B cell (primary cell): ENCODE data around the gene DTWD2. TPM values are rescaled to one million over a fixed set of nuclear protein-coding genes. Genes with fewer than 3 reads are reported as not detected.
"Not testable (repeated sequence)": the region's sequence is repeated elsewhere in the genome, so short reads cannot be mapped to it uniquely, and the experiment has no call there.

Experiments used
- ATAC-seq: fragments of 200-7000 bp; cut with Tn5 transposase; one replicate; pipeline ENCODE4 v1.10.0; 2021; ENCODE audit warnings: low read depth, mild to moderate bottlenecking, moderate number of reproducible peaks, moderate library complexity
- CTCF ChIA-PET: fragments of 350-600 bp; sonication (Branson Sonifier 250); formaldehyde crosslinking; loops from one replicate; lab custom pipeline; 2021; ENCODE audit warnings: antibody characterized with exemption, inconsistent platforms; lab: Charles Lee
- POLR2A ChIA-PET: fragments of 350-600 bp; sonication (Branson Sonifier 250); formaldehyde crosslinking; loops from one replicate; lab custom pipeline; 2021; ENCODE audit warnings: antibody characterized with exemption; lab: Charles Lee
- DNase-seq: peaks from one replicate; pipeline ENCODE4 v3.0.0; 2013
- H2AFZ ChIP-seq: 2 replicates; pipeline ENCODE4 v1.6.1; 2012; ENCODE audit warnings: mild to moderate bottlenecking, low read depth, low read length; ENCODE audit not compliant: insufficient read depth, poor library complexity, severe bottlenecking
- H3K27ac ChIP-seq, 2 donors: 1 replicate in 1 of 2; 2 replicates in 1 of 2; pipeline ENCODE4 v1.5.1; 2012 to 2013; ENCODE audit warnings: low read length in 2 of 2, mild to moderate bottlenecking in 2 of 2, moderate library complexity in 1 of 2
- H3K27me3 ChIP-seq, 4 experiments: fragments of 200-600 bp in 1 of 4; sonication (generic) in 1 of 4; replicated peaks in 1 of 4; 1 replicate in 2 of 4; 2 replicates in 2 of 4; pipeline versions ENCODE4 v1.6.1 to v1.7.0; 2013 to 2016; ENCODE audit warnings: low read length in 3 of 4, mild to moderate bottlenecking in 2 of 4, mixed read lengths in 1 of 4, moderate library complexity in 1 of 4; ENCODE audit not compliant: insufficient read depth in 4 of 4, control insufficient read depth in 3 of 4; ENCODE audit errors: control extremely low read depth in 1 of 4
- H3K36me3 ChIP-seq, 2 experiments: replicated peaks in 1 of 2; 1 replicate in 1 of 2; 2 replicates in 1 of 2; pipeline versions ENCODE4 v1.6.1 to v1.7.1; 2013; ENCODE audit warnings: low read length in 1 of 2; ENCODE audit not compliant: insufficient read depth in 2 of 2, control insufficient read depth in 1 of 2; ENCODE audit errors: control extremely low read depth in 1 of 2, extremely low read depth in 1 of 2
- H3K4me1 ChIP-seq, 2 donors: fragments of 200-600 bp in 1 of 2; sonication (generic) in 1 of 2; 1 replicate in 1 of 2; 2 replicates in 1 of 2; pipeline versions ENCODE4 v1.5.1 to v1.6.1; 2013 to 2017; ENCODE audit warnings: low read length in 2 of 2; ENCODE audit not compliant: control insufficient read depth in 2 of 2, insufficient read depth in 2 of 2
- H3K4me2 ChIP-seq: replicated peaks from 2 replicates; pipeline ENCODE3; 2012; ENCODE audit warnings: mild to moderate bottlenecking, low read depth, low read length; ENCODE audit not compliant: poor library complexity, severe bottlenecking
- H3K4me3 ChIP-seq, 5 experiments: fragments of 200-600 bp in 1 of 5; sonication (generic) in 1 of 5; 1 replicate in 3 of 5; 2 replicates in 2 of 5; pipeline versions ENCODE4 v1.5.1 to v1.7.0; 2011 to 2016; ENCODE audit warnings: low read length in 4 of 5, mild to moderate bottlenecking in 4 of 5, low read depth in 2 of 5, control low read depth in 1 of 5, moderate library complexity in 1 of 5; ENCODE audit not compliant: insufficient read depth in 1 of 5; ENCODE audit errors: control extremely low read depth in 1 of 5, extremely low read depth in 1 of 5
- H3K79me2 ChIP-seq: fragments of 200-600 bp; sonication (generic); one replicate; pipeline ENCODE4 v1.6.0; 2016; ENCODE audit warnings: low read length; ENCODE audit not compliant: control insufficient read depth, insufficient read depth
- H3K9ac ChIP-seq: fragments of 200-600 bp; sonication (generic); 2 replicates; pipeline ENCODE4 v1.6.1; 2017; ENCODE audit warnings: mild to moderate bottlenecking, low read length, moderate library complexity
- H3K9me3 ChIP-seq, 3 donors: one replicate each; pipeline versions ENCODE4 v1.6.1 to v1.7.1; 2013; ENCODE audit warnings: low read length in 2 of 3; ENCODE audit not compliant: control insufficient read depth in 2 of 3, insufficient read depth in 1 of 3; ENCODE audit errors: control extremely low read depth in 1 of 3
- H4K20me1 ChIP-seq: 2 replicates; pipeline ENCODE4 v1.6.0; 2012; ENCODE audit warnings: mild to moderate bottlenecking, low read length; ENCODE audit not compliant: insufficient read depth, control insufficient read depth, poor library complexity, severe bottlenecking
- H3K27ac Mint-ChIP-seq: one replicate; pipeline ENCODE4 v1.8.0; 2021; ENCODE audit warnings: mixed read lengths
- H3K27me3 Mint-ChIP-seq: one replicate; pipeline ENCODE4 v1.8.0; 2021; ENCODE audit warnings: mixed read lengths
- H3K4me1 Mint-ChIP-seq: one replicate; pipeline ENCODE4 v1.8.0; 2021; ENCODE audit warnings: mixed read lengths
- H3K4me3 Mint-ChIP-seq: one replicate; pipeline ENCODE4 v1.8.0; 2021; ENCODE audit warnings: mixed read lengths
- H3K9me3 Mint-ChIP-seq: one replicate; pipeline ENCODE4 v1.8.0; 2022; ENCODE audit warnings: mixed read lengths; ENCODE audit not compliant: insufficient read depth
- EZH2 ChIP-seq: IDR thresholded peaks from 2 replicates; pipeline ENCODE4 v1.6.1; 2012; ENCODE audit warnings: borderline replicate concordance, low read depth, mild to moderate bottlenecking, moderate library complexity, low read length; ENCODE audit not compliant: insufficient read depth, poor library complexity, severe bottlenecking
- WGBS: methylation state at CpG from one replicate; pipeline ENCODE4 v1.1.5; 2013; ENCODE audit warnings: missing lambda C conversion rate; ENCODE audit not compliant: insufficient coverage; 5-methylcytosine and 5-hydroxymethylcytosine counted together
- intact Hi-C: fragments of 100-400 bp; cut with micrococcal nuclease; formaldehyde crosslinking; loops from one replicate; pipeline ENCODE4 v1.10.0; 2022
- polyA plus RNA-seq: library from polyadenylated mRNA; depleted of rRNA; stranded (reverse); fragments of >200 nt; gene quantifications from 2 replicates; pipeline ENCODE4 v1.2.3, GENCODE V29; 2012
- total RNA-seq, 2 donors: library from RNA; stranded (reverse); fragments of 120-200 nt in 1 of 2; gene quantifications; 1 replicate in 1 of 2; 2 replicates in 1 of 2; pipeline versions ENCODE4 v1.2.3 to v1.2.4, GENCODE V29; 2013 to 2022
- TF ChIP-seq, protein P1 (sequence below): fragments of 200-600 bp; IDR thresholded peaks from one replicate; pipeline ENCODE4 v1.8.0; 2022; ENCODE audit warnings: antibody characterized with exemption, mild to moderate bottlenecking

DTWD2 gene
- total and polyA plus RNA-seq, 2 donors (not counting 1 experiment from before 2014, with no cell fraction given) = 3.7 to 6.0 TPM

DNA sequence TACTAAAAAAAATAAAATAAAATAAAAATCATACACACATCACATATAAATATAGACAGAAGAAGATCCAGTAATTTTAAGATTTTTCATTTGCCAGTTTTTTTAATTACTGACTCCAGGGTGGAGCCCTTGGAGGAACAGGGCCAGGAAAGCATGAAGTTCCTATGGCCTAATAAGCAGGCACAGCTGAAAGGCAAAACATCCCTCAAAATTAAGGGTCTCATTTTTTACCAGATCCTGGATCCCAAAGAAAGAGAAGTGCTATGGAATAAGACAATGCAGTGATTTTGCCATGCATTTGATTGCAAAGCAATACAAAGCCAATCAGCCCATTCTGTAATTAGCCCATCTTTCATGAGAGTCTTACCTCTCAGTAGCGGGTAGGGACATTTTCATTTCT, 11.3 kb upstream of the DTWD2 start:
- CTCF ChIA-PET = interaction anchor here (1.0 kb wide), 1 partner anchor 272 kb away, joined by 3 read pairs; no protein-coding TSS in a partner anchor

DNA sequence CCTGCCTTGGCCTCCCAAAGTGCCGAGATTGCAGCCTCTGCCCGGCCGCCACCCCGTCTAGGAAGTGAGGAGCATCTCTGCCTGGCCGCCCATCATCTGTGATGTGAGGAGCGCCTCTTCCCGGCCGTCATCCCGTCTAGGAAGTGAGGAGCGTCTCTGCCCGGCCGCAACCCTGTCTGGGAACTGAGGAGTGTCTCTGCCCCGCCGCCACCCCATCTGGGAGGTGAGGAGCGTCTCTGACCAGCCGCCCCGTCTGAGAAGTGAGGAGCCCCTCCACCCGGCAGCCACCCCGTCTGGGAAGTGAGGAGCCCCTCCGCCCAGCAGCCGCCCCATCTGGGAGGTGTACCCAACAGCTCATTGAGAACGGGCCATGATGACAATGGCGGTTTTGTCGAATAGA, 10.5 kb upstream of the DTWD2 start:
- H3K9me3 Mint-ChIP-seq, H3K27ac Mint-ChIP-seq, H3K4me3 Mint-ChIP-seq, POLR2A ChIA-PET, H3K4me1 ChIP-seq, ATAC-seq, H3K4me2 ChIP-seq, H3K9ac ChIP-seq, H4K20me1 ChIP-seq, H3K36me3 ChIP-seq, intact Hi-C loops, CTCF ChIA-PET, H3K79me2 ChIP-seq, H3K27ac ChIP-seq, H2AFZ ChIP-seq, DNase-seq, H3K4me1 Mint-ChIP-seq, H3K4me3 ChIP-seq, H3K27me3 ChIP-seq, H3K27me3 Mint-ChIP-seq: not testable (repeated sequence)
- WGBS = 95% methylated on average over 13 of the region's 24 CpGs
- H3K9me3 ChIP-seq = peaks cover 5 to 24% (median 14%) of the 10 kb centered on the region in 3 donors

More for the DNA sequence above, 11.3 kb upstream of the DTWD2 start:
- H2AFZ ChIP-seq = no peak overlapping the region
- Mint-ChIP-seq H3K27ac (no peak overlapping the region), H3K4me1 (no peaks in the 10 kb centered on the region), H3K4me3 (no peak overlapping the region), H3K27me3 (no peaks in the 10 kb centered on the region), H3K9me3 (no peaks in the 10 kb centered on the region)
- no peak overlapping the region for H3K9ac ChIP-seq
- H3K79me2 ChIP-seq = no peaks in the 10 kb centered on the region
- H3K4me3 ChIP-seq = no peak overlapping the region
- WGBS = 100% methylated on average over 1 of the region's 1 CpG
- ATAC-seq (no peak), DNase-seq (no peak)
- TF ChIP-seq, protein P1, sequence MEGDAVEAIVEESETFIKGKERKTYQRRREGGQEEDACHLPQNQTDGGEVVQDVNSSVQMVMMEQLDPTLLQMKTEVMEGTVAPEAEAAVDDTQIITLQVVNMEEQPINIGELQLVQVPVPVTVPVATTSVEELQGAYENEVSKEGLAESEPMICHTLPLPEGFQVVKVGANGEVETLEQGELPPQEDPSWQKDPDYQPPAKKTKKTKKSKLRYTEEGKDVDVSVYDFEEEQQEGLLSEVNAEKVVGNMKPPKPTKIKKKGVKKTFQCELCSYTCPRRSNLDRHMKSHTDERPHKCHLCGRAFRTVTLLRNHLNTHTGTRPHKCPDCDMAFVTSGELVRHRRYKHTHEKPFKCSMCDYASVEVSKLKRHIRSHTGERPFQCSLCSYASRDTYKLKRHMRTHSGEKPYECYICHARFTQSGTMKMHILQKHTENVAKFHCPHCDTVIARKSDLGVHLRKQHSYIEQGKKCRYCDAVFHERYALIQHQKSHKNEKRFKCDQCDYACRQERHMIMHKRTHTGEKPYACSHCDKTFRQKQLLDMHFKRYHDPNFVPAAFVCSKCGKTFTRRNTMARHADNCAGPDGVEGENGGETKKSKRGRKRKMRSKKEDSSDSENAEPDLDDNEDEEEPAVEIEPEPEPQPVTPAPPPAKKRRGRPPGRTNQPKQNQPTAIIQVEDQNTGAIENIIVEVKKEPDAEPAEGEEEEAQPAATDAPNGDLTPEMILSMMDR = no peak
- TF ChIP-seq EZH2 = no peak
- peaks cover 5 to 24% (median 14%) of the 10 kb centered on the region in 3 donors for H3K9me3 ChIP-seq
- no peak overlapping the region for H3K4me2 ChIP-seq
- no peaks in the 10 kb centered on the region for H3K27me3 ChIP-seq
- no peaks in the 10 kb centered on the region for H4K20me1 ChIP-seq
- no peaks in the 10 kb centered on the region for H3K4me1 ChIP-seq
- POLR2A ChIA-PET = no interaction called here
- intact Hi-C loops = no loop called here
- no peak overlapping the region for H3K27ac ChIP-seq
- no peaks in the 10 kb centered on the region for H3K36me3 ChIP-seq
